AG04449 (cell line): Measurements from ENCODE around the gene MTMR6.
"Not testable (repeated sequence)": the region's sequence is repeated elsewhere in the genome, so short reads cannot be mapped to it uniquely, and the experiment has no call there.

Experiments used
- CTCF ChIA-PET: fragments of 350-600 bp; formaldehyde crosslinking; extraction: SDS; loops from one replicate; lab custom pipeline; 2021; ENCODE audit warnings: antibody characterized with exemption; lab: Yijun Ruan, JAX
- POLR2A ChIA-PET: fragments of 400-600, 350-600 bp; formaldehyde crosslinking; extraction: SDS; loops from one replicate; lab custom pipeline; 2020; ENCODE audit warnings: antibody characterized with exemption, inconsistent platforms; lab: Yijun Ruan, JAX
- DNase-seq: peaks from one replicate; pipeline ENCODE4 v3.0.0-alpha.2; 2010; ENCODE audit warnings: low read depth, low spot score
- H3K4me3 ChIP-seq: 2 replicates; pipeline ENCODE4 v1.5.1; 2011; ENCODE audit warnings: low read depth, mild to moderate bottlenecking, control low read depth, low read length
- CTCF ChIP-seq: IDR thresholded peaks from one replicate; pipeline ENCODE4 v1.5.1; 2011; ENCODE audit warnings: mild to moderate bottlenecking, moderate library complexity, low read length, control low read depth, inconsistent platforms; ENCODE audit not compliant: insufficient read depth; ENCODE audit errors: missing control alignments

Gene MTMR6

GRCh38 chr13:25286969-25287961, at the start of gene MTMR6:
MTMR6 (minus strand) TSS chr13:25287488; CDS start chr13:25287247, 241 bp downstream.
- peak within 1 kb of the TSS; percentile 93 for H3K4me3 ChIP-seq
- DNase-seq = no peak
- CTCF ChIA-PET = interaction anchor here (0.7 to 4.8 kb wide), 32 partner anchors 8 to 89 kb away, joined by 3 to 75 read pairs (median 6); partner anchors contain the start of gene NUP58
- peak; percentile 99 for TF ChIP-seq CTCF
- POLR2A ChIA-PET = interaction anchor here (2.1 kb wide), 1 partner anchor 15 kb away, joined by 9 read pairs; the partner anchor contains the start of gene NUP58

GRCh38 chr13:25335856-25336255, 48.6 kb upstream of the MTMR6 start:
- no peak for TF ChIP-seq CTCF
- ChIA-PET CTCF (no interaction called here), POLR2A (no interaction called here)
- no peak overlapping the region for H3K4me3 ChIP-seq
- no peak for DNase-seq

- DNase-seq = no peak
- no peak for TF ChIP-seq CTCF
- H3K4me3 ChIP-seq = no peak overlapping the region
- POLR2A ChIA-PET = no interaction called here
- CTCF ChIA-PET = no interaction called here
These were observed 43.3 kb upstream of the MTMR6 start for GRCh38 chr13:25330541-25330940.

- H3K4me3 ChIP-seq = no peak overlapping the region
- no peak for DNase-seq
- CTCF ChIA-PET = no interaction called here
- POLR2A ChIA-PET = no interaction called here
- TF ChIP-seq CTCF = no peak
These were observed 42.4 kb upstream of the MTMR6 start for GRCh38 chr13:25329706-25330105.

GRCh38 chr13:25324100-25324499, 36.8 kb upstream of the MTMR6 start:
- H3K4me3 ChIP-seq = no peak overlapping the region
- no peak for DNase-seq
- no peak for TF ChIP-seq CTCF
- POLR2A ChIA-PET = interaction anchor here (0.8 kb wide), 1 partner anchor 19 kb away, joined by 3 read pairs; no protein-coding TSS in a partner anchor
- CTCF ChIA-PET = interaction anchor here (0.8 to 1.9 kb wide), 2 partner anchors 36 to 52 kb away, joined by 3 to 6 read pairs; no protein-coding TSS in a partner anchor

GRCh38 chr13:25319771-25320170, 32.5 kb upstream of the MTMR6 start:
- ChIA-PET POLR2A (no interaction called here), CTCF (interaction anchor here (0.6 to 1.4 kb wide), 2 partner anchors 8 to 32 kb away, joined by 3 to 4 read pairs; partner anchors contain the start of gene MTMR6)
- DNase-seq = no peak
- H3K4me3 ChIP-seq = no peak overlapping the region
- no peak for TF ChIP-seq CTCF

GRCh38 chr13:25318946-25319345, 31.7 kb upstream of the MTMR6 start:
- CTCF ChIA-PET, POLR2A ChIA-PET, H3K4me3 ChIP-seq: not testable (repeated sequence)
- peak; percentile 14 for DNase-seq
